Activated CD4-positive, alpha-beta memory T cell treated with anti-CD3 and anti-CD28 coated beads for 36 hours (primary cell): ENCODE data around the gene ARID5B. TPM values are rescaled to one million over a fixed set of nuclear protein-coding genes. Genes with fewer than 3 reads are reported as not detected.

Experiments used
- CTCF ChIA-PET: fragments of 350-600 bp; sonication (Branson Sonifier 250); formaldehyde crosslinking; loops from one replicate; lab custom pipeline; 2021; ENCODE audit warnings: antibody characterized with exemption, inconsistent platforms; lab: Charles Lee
- POLR2A ChIA-PET: fragments of 350-600 bp; sonication (Branson Sonifier 250); formaldehyde crosslinking; loops from one replicate; lab custom pipeline; 2021; ENCODE audit warnings: antibody characterized with exemption; lab: Charles Lee
- DNase-seq: peaks from one replicate; pipeline ENCODE4 v3.0.0-alpha.2; 2020
- H3K27ac Mint-ChIP-seq: one replicate; pipeline ENCODE4 v1.8.0; 2021; ENCODE audit warnings: mixed read lengths
- H3K27me3 Mint-ChIP-seq: one replicate; pipeline ENCODE4 v1.8.0; 2021; ENCODE audit warnings: mixed read lengths
- H3K36me3 Mint-ChIP-seq: one replicate; pipeline ENCODE4 v1.8.0; 2021; ENCODE audit warnings: mixed read lengths
- H3K4me1 Mint-ChIP-seq: one replicate; pipeline ENCODE4 v1.8.0; 2021; ENCODE audit warnings: low read depth, mixed read lengths
- H3K4me3 Mint-ChIP-seq: one replicate; pipeline ENCODE4 v1.8.0; 2021; ENCODE audit warnings: mild to moderate bottlenecking, mixed read lengths
- H3K9me3 Mint-ChIP-seq: one replicate; pipeline ENCODE4 v1.8.0; 2021; ENCODE audit warnings: mixed read lengths
- intact Hi-C: fragments of 100-400 bp; cut with micrococcal nuclease; formaldehyde crosslinking; loops from one replicate; pipeline ENCODE4 v1.15.1; 2023
- total RNA-seq, 2 experiments: library from RNA; stranded (reverse); gene quantifications; one replicate each; pipeline ENCODE4 v1.2.3, GENCODE V29; 2021

Gene ARID5B
- total RNA-seq, 2 experiments from 2014 or later = 79.4 to 79.6 TPM

DNA sequence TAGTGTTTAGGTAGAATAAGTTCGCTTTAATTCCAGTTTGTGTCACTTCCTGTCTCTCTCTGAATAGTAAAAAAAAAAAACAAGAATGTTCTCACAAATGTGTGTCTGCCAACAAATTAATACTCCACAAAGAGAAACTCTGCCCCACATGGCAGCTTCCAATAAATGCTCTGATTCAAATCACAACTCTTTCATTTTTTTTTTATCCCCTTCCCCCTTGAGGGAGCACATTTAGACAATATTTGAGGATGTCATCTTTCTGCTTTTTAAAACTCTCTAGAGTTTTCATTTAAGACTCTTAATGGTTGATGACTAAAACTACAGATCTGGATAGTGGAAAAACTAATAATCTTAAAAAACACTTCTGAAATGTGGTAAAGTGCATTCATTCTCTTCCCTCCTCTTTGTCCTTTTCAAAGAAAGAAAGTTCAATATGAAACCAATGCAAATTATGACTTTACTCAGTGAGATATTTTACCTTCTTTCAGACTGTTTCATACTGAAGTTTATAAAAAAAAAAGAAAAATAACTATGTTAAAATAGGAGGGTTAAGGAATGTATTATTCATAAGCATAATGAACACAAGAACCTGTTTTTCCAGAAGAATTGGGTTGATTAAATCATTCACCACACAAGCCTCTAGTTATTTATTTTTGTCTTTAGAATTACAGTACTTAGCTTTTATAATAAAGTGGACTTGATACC lies 42.3 kb downstream of the ARID5B start:
- Mint-ChIP-seq H3K9me3 (no peaks in the 10 kb centered on the region), H3K27me3 (no peaks in the 10 kb centered on the region), H3K4me1 (peaks cover 57% of the 10 kb centered on the region), H3K36me3 (peaks cover 72% of the 10 kb centered on the region), H3K4me3 (peak overlapping the region; percentile 70), H3K27ac (peak overlapping the region; percentile 92)
- POLR2A ChIA-PET = interaction anchor here (0.6 to 9.5 kb wide), 22 partner anchors 9 to 737 kb away, joined by 3 to 164 read pairs (median 4); partner anchors contain the start of gene ARID5B
- intact Hi-C loops = loop anchor here (1.0 to 2.0 kb wide), 13 partner anchors 17 to 301 kb away; no protein-coding TSS in a partner anchor
- DNase-seq = peak; percentile 34
- CTCF ChIA-PET = interaction anchor here (0.6 to 1.8 kb wide), 10 partner anchors 15 to 1410 kb away, joined by 3 to 10 read pairs (median 4); partner anchors contain the start of gene ARID5B

DNA sequence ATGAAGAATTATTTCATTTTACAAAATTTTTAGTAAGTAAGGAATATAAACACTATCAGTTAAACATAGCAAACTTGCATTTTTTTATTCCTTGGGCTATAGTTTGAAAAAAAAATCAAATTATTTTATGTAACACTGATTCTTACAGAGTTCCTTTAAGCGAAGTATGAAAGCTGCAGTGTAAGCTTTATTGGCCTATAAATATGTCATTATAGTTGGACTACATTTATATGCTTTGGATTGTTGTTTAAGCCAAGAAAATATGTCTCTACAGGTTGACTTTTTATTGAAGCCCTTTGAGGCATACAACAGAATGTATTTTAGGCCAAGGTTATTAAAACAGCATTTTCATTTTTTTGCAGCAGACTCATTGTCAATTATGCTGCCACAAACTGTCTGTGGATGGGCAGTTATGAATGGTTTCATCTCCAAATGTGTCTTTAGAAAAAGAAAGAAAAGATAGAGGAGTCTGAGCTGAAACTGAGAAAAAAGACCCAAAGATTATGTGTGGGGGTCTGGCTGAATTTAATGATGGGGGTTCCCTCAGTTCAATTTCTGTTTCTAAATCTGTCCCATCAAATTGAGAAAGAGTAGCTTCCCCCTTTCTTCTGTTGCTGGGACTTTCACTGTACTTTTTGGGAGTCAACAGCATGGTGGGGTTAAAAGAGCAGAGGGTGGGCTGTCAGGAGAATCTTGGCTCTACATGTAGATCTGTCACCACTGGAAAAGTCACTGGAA lies 43.1 kb downstream of the ARID5B start:
- DNase-seq = no peak
- CTCF ChIA-PET = interaction anchor here (0.6 to 1.5 kb wide), 6 partner anchors 16 to 341 kb away, joined by 3 to 10 read pairs (median 3); no protein-coding TSS in a partner anchor
- intact Hi-C loops = loop anchor here (1.0 kb wide), 2 partner anchors 17 to 104 kb away; no protein-coding TSS in a partner anchor
- H3K36me3 Mint-ChIP-seq = peaks cover 73% of the 10 kb centered on the region
- H3K4me3 Mint-ChIP-seq = peak overlapping the region; percentile 34
- H3K9me3 Mint-ChIP-seq = no peaks in the 10 kb centered on the region
- POLR2A ChIA-PET = interaction anchor here (0.8 to 9.5 kb wide), 12 partner anchors 10 to 239 kb away, joined by 3 to 164 read pairs (median 6); partner anchors contain the start of gene ARID5B
- H3K27ac Mint-ChIP-seq = peak overlapping the region; percentile 92
- no peaks in the 10 kb centered on the region for H3K27me3 Mint-ChIP-seq
- peaks cover 50% of the 10 kb centered on the region for H3K4me1 Mint-ChIP-seq

DNA sequence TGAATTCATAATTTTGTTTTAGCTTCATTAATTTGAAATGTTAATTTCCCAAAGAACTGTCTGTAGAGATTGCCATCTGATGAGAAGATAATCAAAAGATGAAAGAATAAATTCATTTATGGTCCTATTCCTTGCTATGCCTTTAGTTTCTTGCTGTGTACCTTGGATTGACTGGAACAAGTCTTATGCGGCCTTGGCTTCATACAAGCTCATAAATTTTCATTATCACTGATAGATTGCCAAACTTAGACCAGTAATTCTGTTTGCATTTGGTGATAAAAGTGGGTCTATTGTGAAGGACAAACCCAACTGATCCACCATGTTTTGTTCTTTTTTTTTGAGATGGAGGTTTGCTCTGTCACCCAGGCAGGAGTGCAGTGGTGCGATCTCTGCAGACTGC lies 48.2 kb downstream of the ARID5B start:
- ChIA-PET POLR2A (interaction anchor here (1.1 kb wide), 1 partner anchor 47 kb away, joined by 3 read pairs; no protein-coding TSS in a partner anchor), CTCF (interaction anchor here (0.7 to 1.7 kb wide), 5 partner anchors 9 to 97 kb away, joined by 3 to 5 read pairs (median 3); no protein-coding TSS in a partner anchor)
- peaks cover 70% of the 10 kb centered on the region for H3K36me3 Mint-ChIP-seq
- no peaks in the 10 kb centered on the region for H3K27me3 Mint-ChIP-seq
- peak overlapping the region; percentile 24 for H3K27ac Mint-ChIP-seq
- intact Hi-C loops = no loop called here
- DNase-seq = no peak
- H3K4me3 Mint-ChIP-seq = no peak overlapping the region
- H3K4me1 Mint-ChIP-seq = peaks cover 44% of the 10 kb centered on the region
- no peaks in the 10 kb centered on the region for H3K9me3 Mint-ChIP-seq

DNA sequence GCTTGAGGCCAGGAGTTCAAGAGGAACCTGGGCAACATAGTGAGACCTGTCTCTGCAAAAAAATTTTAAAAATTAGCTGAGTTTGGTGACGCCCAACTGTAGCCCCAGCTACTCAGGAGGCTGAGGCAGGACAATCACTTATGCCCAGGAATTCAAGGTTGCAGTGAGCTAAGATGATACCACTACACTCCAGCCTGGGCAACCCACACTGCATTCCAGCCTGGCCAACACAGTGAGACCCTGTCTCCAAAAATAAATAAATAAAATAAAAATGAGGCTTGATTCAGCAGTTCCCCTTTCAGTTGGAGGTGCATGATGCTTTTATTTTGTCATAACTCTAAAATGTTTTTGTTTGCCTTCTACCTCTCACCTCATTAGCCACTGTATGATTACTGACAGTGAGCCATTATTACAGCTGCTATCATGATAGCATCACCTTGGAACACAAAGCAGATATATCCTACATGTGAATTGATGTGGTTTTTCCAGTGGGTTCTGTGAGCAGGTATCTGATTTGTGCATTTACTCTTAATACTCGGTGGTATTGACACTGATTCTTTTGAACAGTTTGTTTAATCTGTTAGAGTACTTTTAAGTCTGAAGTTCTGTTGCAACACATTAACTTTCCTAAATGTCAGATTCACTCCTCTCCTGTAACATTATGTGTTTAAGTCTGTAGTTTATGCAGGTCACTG lies 49.1 kb downstream of the ARID5B start:
- DNase-seq = no peak
- ChIA-PET POLR2A (no interaction called here), CTCF (no interaction called here)
- no peaks in the 10 kb centered on the region for H3K27me3 Mint-ChIP-seq
- no peaks in the 10 kb centered on the region for H3K9me3 Mint-ChIP-seq
- peaks cover 45% of the 10 kb centered on the region for H3K4me1 Mint-ChIP-seq
- H3K27ac Mint-ChIP-seq = no peak overlapping the region
- no peak overlapping the region for H3K4me3 Mint-ChIP-seq
- intact Hi-C loops = no loop called here
- peaks cover 72% of the 10 kb centered on the region for H3K36me3 Mint-ChIP-seq

DNA sequence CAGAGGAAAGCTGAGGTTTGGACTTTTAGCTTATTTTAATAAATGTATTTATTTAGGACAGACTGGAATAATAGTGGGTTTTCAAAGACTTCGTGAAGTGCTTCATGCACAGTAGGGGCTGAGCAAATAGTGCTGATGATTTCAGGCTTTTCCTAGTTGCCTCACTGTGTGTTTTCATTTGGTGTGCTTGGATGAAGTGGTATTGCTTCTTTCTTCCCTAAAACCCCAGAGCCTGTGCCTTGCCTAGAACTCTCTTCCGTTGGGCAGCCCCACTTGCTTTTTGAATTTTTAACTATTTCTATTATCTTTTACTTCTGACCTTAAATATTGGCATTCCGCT lies 49.6 kb downstream of the ARID5B start:
- Mint-ChIP-seq H3K9me3 (no peaks in the 10 kb centered on the region), H3K4me1 (peaks cover 47% of the 10 kb centered on the region), H3K27ac (no peak overlapping the region), H3K4me3 (no peak overlapping the region), H3K36me3 (peaks cover 74% of the 10 kb centered on the region), H3K27me3 (no peaks in the 10 kb centered on the region)
- intact Hi-C loops = no loop called here
- ChIA-PET POLR2A (no interaction called here), CTCF (no interaction called here)
- DNase-seq = no peak

DNA sequence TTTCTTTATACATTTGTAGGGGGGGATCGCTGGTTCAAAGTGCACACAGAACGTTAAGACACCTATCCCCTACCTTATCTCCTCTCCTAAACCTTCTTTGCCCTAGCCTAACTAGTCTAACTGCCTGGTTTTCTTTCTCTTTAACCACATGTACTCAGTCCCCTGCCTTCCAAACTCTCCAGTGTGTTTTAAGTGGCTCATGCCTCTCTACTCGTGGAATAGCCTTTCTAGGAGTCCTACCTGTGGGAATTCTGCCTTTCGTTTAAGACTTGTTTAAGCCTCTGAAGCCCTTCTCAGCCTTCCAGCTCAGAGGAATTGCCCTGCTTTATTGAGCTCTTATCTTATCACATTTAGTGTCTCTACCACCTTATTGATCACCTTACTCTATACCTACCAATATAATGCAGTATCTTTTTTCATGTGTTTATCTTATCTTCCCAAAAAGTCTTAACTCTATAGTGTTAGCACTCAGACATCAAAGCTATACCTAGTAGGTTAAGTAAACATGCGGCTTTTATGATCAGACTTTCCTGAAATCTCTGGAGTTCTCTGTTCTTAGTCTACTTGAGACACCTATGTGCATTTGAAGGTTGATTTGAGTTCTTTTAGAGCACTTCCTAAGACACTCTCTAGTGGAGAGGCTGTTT lies 50.7 kb downstream of the ARID5B start:
- H3K9me3 Mint-ChIP-seq = no peaks in the 10 kb centered on the region
- H3K27ac Mint-ChIP-seq = peak overlapping the region; percentile 19
- POLR2A ChIA-PET = interaction anchor here (0.7 to 1.0 kb wide), 2 partner anchors 9 to 37 kb away, joined by 3 to 4 read pairs; no protein-coding TSS in a partner anchor
- H3K4me3 Mint-ChIP-seq = no peak overlapping the region
- DNase-seq = no peak
- H3K27me3 Mint-ChIP-seq = no peaks in the 10 kb centered on the region
- intact Hi-C loops = no loop called here
- CTCF ChIA-PET = interaction anchor here (0.9 to 1.2 kb wide), 3 partner anchors 9 to 293 kb away, joined by 3 read pairs; no protein-coding TSS in a partner anchor
- H3K36me3 Mint-ChIP-seq = peaks cover 72% of the 10 kb centered on the region
- peaks cover 54% of the 10 kb centered on the region for H3K4me1 Mint-ChIP-seq

DNA sequence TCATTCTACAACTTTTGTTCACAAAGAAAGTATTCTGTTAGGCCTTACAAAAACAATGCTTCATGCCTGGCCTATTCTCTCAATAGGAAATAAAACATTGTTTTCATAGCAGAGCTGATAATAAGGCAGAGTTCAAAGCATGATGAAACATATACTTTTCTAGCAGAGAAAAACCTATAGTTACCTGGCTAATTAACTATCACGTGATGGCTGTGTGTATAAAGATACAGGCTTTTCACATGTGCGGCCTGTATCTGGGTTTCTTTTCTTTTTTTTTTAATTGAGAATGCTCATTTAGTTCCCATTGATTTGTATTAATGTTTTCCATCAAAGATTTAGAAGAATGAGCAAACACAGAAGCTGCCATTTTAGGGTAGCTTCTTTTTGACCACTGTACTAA lies 51.7 kb downstream of the ARID5B start:
- intact Hi-C loops = no loop called here
- no peak for DNase-seq
- Mint-ChIP-seq H3K9me3 (no peaks in the 10 kb centered on the region), H3K27me3 (no peaks in the 10 kb centered on the region), H3K36me3 (peaks cover 69% of the 10 kb centered on the region), H3K27ac (no peak overlapping the region), H3K4me3 (no peak overlapping the region), H3K4me1 (peaks cover 62% of the 10 kb centered on the region)
- CTCF ChIA-PET = interaction anchor here (0.9 kb wide), 1 partner anchor 137 kb away, joined by 3 read pairs; no protein-coding TSS in a partner anchor
- POLR2A ChIA-PET = interaction anchor here (0.7 kb wide), 1 partner anchor 10 kb away, joined by 4 read pairs; no protein-coding TSS in a partner anchor

DNA sequence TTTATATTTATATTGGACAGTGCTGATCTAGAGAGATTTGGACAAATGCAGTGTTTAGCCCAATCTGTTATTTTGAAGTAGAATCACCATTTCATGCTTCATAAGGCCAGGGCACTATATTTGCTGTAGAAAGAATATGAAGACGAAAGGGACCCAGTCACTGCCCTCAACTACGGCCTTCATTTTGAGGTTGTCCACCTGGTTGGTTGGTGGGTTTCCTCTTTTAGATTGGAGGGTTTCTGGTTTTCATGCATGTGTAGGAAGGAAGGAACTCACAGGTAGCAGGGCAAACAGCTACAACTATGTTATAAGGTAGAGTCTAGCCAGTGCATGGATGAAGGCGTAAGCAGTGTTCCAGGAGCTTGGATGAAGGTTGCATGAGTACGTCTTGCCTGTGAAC lies 56.3 kb downstream of the ARID5B start:
- intact Hi-C loops = no loop called here
- Mint-ChIP-seq H3K4me3 (no peak overlapping the region), H3K9me3 (no peaks in the 10 kb centered on the region), H3K36me3 (peaks cover 69% of the 10 kb centered on the region), H3K27ac (peak overlapping the region; percentile 38), H3K4me1 (peaks cover 79% of the 10 kb centered on the region), H3K27me3 (no peaks in the 10 kb centered on the region)
- no peak for DNase-seq
- ChIA-PET POLR2A (interaction anchor here (1.1 kb wide), 1 partner anchor 9 kb away, joined by 3 read pairs; no protein-coding TSS in a partner anchor), CTCF (interaction anchor here (1.2 kb wide), 1 partner anchor 61 kb away, joined by 4 read pairs; no protein-coding TSS in a partner anchor)

DNA sequence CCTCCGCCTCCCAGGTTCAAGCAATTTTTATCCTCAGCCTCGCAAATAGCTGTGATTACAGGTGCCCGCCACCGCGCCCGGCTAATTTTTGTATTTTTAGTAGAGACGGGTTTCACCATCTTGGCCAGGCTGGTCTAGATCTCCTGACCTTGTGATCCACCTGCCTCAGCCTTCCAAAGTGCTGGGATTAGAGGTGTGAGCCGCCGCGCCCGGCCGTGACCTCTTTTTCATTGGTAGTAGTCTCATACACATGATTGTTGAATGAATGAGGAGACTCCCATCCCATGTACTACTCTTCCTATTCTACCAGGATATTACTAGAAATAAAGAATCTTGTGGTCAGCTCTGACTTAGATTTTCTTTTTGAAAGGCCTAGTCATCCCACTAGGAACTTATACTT lies 56.8 kb downstream of the ARID5B start:
- Mint-ChIP-seq H3K4me3 (no peak overlapping the region), H3K27ac (peak overlapping the region; percentile 38), H3K27me3 (no peaks in the 10 kb centered on the region), H3K9me3 (no peaks in the 10 kb centered on the region), H3K36me3 (peaks cover 71% of the 10 kb centered on the region), H3K4me1 (peaks cover 81% of the 10 kb centered on the region)
- intact Hi-C loops = no loop called here
- POLR2A ChIA-PET = interaction anchor here (0.9 to 1.1 kb wide), 2 partner anchors 10 to 64 kb away, joined by 3 to 4 read pairs; no protein-coding TSS in a partner anchor
- CTCF ChIA-PET = interaction anchor here (1.1 to 1.2 kb wide), 2 partner anchors 9 to 61 kb away, joined by 4 read pairs; no protein-coding TSS in a partner anchor
- no peak for DNase-seq

DNA sequence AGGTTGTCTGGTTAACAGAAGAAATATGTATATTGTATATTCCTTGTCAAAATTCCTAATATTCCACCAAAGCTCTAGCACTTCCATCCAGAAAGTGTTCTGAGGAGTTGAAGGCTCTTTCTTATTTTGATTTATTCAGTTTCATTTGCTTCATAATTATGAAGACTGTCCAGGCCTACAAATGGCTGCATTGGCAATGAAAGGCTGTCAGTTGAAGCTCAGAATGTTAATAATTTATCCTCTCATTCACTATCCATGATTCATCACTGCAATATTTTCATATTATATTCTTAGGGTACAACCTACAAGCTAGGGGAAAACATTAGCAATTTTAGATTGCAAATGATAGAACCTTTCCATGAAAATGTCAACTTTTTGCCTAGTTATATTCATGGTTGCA lies 57.3 kb downstream of the ARID5B start:
- no peak for DNase-seq
- intact Hi-C loops = no loop called here
- peaks cover 70% of the 10 kb centered on the region for H3K36me3 Mint-ChIP-seq
- ChIA-PET POLR2A (interaction anchor here (0.9 to 1.1 kb wide), 2 partner anchors 10 to 65 kb away, joined by 3 to 4 read pairs; no protein-coding TSS in a partner anchor), CTCF (interaction anchor here (1.1 to 1.2 kb wide), 2 partner anchors 9 to 62 kb away, joined by 4 read pairs; no protein-coding TSS in a partner anchor)
- H3K9me3 Mint-ChIP-seq = no peaks in the 10 kb centered on the region
- peaks cover 81% of the 10 kb centered on the region for H3K4me1 Mint-ChIP-seq
- no peak overlapping the region for H3K4me3 Mint-ChIP-seq
- no peaks in the 10 kb centered on the region for H3K27me3 Mint-ChIP-seq
- peak overlapping the region; percentile 38 for H3K27ac Mint-ChIP-seq

DNA sequence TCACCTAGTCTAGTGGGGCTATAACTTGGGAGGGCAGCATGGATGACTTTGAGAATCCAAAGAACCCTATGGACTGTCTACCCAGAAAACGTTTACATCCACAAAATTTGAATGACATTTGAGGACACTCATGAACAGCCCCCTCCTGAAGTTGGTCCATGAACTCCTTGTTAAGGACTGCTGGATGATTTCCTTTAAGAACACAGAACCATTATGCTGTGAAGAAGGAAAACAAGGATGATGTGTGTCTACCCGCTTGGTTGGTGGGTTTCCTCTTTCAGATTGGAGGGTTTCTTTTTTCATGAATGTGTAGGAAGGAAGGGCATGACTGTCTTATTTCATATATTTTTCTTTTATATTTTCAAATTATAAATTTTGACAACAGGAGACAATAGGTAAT lies 58.3 kb downstream of the ARID5B start:
- peak overlapping the region; percentile 3 for H3K4me3 Mint-ChIP-seq
- H3K9me3 Mint-ChIP-seq = no peaks in the 10 kb centered on the region
- H3K36me3 Mint-ChIP-seq = peaks cover 75% of the 10 kb centered on the region
- H3K27me3 Mint-ChIP-seq = no peaks in the 10 kb centered on the region
- peaks cover 86% of the 10 kb centered on the region for H3K4me1 Mint-ChIP-seq
- H3K27ac Mint-ChIP-seq = peak overlapping the region; percentile 38
- CTCF ChIA-PET = interaction anchor here (0.6 kb wide), 1 partner anchor 78 kb away, joined by 3 read pairs; no protein-coding TSS in a partner anchor
- POLR2A ChIA-PET = no interaction called here
- no peak for DNase-seq
- intact Hi-C loops = no loop called here
